Gastrocnemius medialis (tissue), 4 donors: Measurements from ENCODE around the gene TRIO.

Experiments
- CTCF ChIP-seq, 5 experiments: fragments of 450-650 bp in 3 of 5; fragments of 200-600 bp in 2 of 5; sonication (generic) in 2 of 5; IDR thresholded peaks in 4 of 5; conservative IDR thresholded peaks in 1 of 5; 1 replicate in 4 of 5; 2 replicates in 1 of 5; pipeline ENCODE4 v1.5.1; 2016 to 2019; ENCODE audit warnings: antibody characterized with exemption in 5 of 5, mild to moderate bottlenecking in 3 of 5, moderate library complexity in 3 of 5
- POLR2A ChIP-seq, 2 donors: fragments of 450-650 bp; IDR thresholded peaks; one replicate each; pipeline ENCODE4 v1.6.1; 2017; ENCODE audit warnings: antibody characterized with exemption in 2 of 2, mild to moderate bottlenecking in 2 of 2, moderate library complexity in 2 of 2

DNA sequence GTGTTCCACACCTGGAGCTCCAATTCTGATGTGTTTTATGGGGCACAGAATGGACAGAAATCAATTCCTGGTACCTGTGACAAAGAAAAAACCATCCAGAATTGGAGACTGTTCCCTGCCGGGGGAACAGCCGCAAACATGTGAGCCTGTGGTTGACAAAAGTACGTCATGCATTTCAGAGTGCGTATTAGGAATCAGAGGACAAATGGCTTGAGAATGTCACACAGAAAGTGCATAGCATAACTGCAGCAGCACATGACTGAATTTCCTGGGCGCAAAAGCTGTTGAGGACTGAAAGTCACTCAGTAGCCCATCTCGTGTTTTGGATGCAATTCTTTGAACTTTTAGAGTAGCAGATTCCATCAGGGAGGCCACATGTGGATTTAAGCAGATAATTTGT lies 85.1 kb downstream of the TRIO start:
- TF ChIP-seq POLR2A (IDR thresholded peaks at IDR 0.05) (no peak), CTCF (IDR thresholded peaks at IDR 0.05 in 4 of 5, conservative IDR thresholded peaks at IDR 0.05 in 1 of 5) (no peak)
